A204.1 (cell line): Measurements from ENCODE around the gene CPXM2.
"Not testable (repeated sequence)": the region's sequence is repeated elsewhere in the genome, so short reads cannot be mapped to it uniquely, and the experiment has no call there.

Experiments used
- FAIRE-seq: peaks from 2 replicates; lab custom pipeline; 2012; peaks lifted over from hg19 to GRCh38; lab: Jason Lieb, UNC

CPXM2 gene

GRCh38 chr10:123742751-123743440 lies 148.7 kb downstream of the CPXM2 start:
- no peak for FAIRE-seq

- FAIRE-seq: no peak
Observed at GRCh38 chr10:123741711-123742110, 149.9 kb downstream of the CPXM2 start.

DNA sequence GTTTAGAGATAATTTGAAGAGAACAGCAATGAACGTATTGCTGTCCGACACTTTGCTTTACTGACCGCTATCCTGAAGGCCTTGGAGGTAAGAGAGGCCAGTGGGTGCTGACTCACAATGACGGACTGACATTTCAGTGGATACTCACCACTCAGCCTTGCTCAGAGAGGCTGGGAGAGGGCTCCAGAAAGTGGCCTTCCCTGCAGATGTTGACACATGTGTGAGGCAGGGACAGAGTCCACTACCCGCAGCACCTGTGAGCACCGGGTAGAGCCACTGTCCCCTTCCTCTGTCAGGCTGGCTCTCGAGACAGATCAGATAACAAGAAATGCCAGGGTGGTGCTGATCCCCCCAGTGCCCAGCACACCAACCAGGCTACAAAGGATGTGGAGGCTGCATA lies 150.5 kb downstream of the CPXM2 start:
- no peak for FAIRE-seq

- FAIRE-seq: not testable (repeated sequence)
Observed at GRCh38 chr10:123736917-123737316, 154.7 kb downstream of the CPXM2 start.

DNA sequence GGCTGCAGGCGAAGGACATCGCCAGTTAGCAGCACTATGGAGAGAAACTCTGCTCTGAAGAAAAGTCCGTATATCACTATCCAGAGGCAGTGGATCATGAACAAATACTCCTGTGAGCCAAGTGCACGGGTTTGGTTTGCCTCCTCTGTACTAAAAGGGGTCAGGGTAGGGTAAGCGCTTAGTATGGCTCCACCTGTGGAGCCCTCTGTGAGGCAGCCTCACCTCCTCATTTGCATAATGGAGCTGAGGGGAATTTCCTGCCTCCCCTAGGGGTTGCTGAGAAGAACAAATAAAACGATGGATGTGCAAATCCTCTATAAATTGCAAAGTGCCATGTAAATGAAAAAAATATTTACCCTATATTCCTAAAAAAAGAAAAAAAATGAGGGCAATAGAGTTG lies 162.1 kb downstream of the CPXM2 start:
- FAIRE-seq: no peak

DNA sequence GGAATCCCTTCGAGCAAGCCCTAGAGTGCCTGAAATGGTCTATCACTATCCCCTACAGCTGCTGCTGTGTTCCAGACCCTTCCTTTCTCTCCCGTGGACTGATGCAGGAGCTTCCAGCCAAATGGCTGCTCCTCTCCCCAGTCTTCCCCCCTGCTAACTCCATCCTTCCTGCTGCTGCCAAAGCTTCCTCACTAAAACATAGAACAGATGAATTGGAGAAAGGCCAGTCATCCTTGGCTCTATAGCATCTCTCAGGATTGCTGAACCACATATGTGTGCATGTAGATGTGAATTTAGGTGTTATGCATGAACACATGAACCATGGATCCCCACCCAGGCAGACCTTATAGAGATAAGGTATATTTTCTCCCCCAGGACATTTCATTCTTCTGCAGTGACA lies 164.8 kb downstream of the CPXM2 start:
- FAIRE-seq: no peak

GRCh38 chr10:123726381-123726780 lies 165.2 kb downstream of the CPXM2 start:
- no peak for FAIRE-seq

GRCh38 chr10:123724747-123725146 lies 166.9 kb downstream of the CPXM2 start:
- FAIRE-seq: no peak

DNA sequence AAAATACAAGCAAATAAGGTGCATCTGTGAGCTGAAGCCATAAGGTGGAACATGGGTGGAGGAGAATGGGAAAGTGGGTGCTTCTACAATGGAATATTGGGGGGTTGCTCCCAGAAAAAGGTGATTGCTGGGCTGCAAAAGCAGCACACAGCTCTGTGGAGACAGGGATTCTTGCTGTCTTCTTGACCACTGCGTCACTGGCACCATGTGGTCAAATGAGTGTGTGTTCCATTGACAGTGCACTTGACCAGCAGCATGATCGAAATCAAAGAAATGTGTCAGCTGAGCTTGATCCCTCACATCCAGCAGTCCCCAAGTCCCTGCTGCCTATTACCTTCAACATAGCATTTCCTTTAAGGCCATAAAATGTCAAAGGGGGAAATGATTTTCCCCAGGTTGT lies 169.3 kb downstream of the CPXM2 start:
- FAIRE-seq: no peak

DNA sequence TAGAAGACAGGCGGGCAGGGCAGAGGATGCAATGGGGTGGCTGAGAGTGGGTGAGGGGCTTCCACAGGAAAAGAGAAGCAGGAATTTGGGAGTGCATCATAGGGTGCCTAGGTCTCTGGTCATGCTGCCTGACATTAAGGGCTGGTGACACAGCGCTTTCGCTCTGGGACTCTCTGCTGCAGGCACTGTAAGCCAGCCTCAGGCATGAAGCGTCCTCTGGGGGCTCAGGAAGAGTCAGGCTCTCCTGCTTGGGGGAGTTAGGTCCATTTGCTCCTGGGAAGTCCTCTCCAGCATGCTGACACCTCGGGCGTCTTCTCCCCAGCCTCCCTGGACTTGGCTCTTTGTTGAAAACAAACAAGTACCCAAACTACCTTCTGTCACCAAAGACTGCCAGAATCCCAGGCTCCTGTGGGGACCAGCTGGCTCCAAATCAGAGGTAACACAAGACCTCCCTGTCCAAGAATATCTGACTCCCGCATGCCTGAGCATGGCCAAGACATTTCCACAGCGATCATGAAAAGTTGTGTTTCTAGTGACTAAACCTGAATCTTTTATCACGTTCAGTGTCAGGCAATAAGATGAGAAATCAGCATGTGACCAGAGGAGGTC lies 170.1 kb downstream of the CPXM2 start:
- no peak for FAIRE-seq

GRCh38 chr10:123720536-123720935 lies 171.1 kb downstream of the CPXM2 start:
- no peak for FAIRE-seq

GRCh38 chr10:123718544-123719060 lies 173.0 kb downstream of the CPXM2 start:
- no peak for FAIRE-seq

GRCh38 chr10:123717336-123717735 lies 174.3 kb downstream of the CPXM2 start:
- no peak for FAIRE-seq

DNA sequence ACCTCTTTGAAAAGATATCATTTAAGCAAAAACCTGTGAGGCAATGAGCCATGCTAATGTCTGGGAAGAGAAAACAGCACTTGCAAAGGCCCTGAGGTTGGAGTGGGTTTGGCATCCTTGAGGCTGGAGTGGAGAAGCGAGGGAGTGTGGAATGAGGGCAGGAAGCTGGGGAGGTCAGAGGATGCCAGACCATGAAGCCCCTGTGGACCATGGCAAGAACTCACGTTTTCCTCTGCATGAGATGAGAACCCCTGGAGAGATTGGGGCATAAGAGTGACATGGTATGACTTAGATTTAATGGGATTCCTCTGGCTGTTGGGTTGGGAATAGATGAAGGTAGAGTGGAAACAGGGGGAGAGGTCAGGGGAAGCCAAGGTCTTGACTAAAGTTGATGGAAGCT lies 176.1 kb downstream of the CPXM2 start:
- FAIRE-seq: no peak

GRCh38 chr10:123706236-123706635 lies 185.4 kb downstream of the CPXM2 start:
- FAIRE-seq: no peak

DNA sequence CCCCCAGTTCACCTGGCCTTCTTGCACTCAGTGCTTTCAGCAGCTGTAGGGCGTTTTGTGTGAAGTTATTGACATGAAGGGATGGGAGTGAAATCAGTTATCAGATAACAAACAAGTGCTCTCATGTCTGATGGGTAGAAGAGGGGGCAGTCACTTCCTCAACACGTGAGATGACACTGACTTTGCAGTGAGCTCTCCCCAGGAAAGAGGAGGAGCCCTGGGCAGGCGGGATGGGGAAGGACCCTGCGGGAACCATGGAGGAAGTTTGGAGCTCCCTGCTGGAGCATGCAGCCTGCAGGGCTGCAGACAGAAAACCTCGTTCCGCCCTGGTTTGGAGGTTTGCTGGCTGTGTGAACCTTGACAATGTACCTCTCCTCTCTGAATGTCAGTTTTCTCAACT lies 186.8 kb downstream of the CPXM2 start:
- no peak for FAIRE-seq

- FAIRE-seq: no peak
Observed at GRCh38 chr10:123704076-123704475, 187.5 kb downstream of the CPXM2 start.

GRCh38 chr10:123703195-123703790 lies 188.3 kb downstream of the CPXM2 start:
- FAIRE-seq: no peak
